ENCODE results near the gene CDK8. TPM values are rescaled to one million over a fixed set of nuclear protein-coding genes. Genes with fewer than 3 reads are reported as not detected.

CDK8 gene
- total RNA-seq, 1 donor from 2014 or later, result 18.2 TPM

DNA sequence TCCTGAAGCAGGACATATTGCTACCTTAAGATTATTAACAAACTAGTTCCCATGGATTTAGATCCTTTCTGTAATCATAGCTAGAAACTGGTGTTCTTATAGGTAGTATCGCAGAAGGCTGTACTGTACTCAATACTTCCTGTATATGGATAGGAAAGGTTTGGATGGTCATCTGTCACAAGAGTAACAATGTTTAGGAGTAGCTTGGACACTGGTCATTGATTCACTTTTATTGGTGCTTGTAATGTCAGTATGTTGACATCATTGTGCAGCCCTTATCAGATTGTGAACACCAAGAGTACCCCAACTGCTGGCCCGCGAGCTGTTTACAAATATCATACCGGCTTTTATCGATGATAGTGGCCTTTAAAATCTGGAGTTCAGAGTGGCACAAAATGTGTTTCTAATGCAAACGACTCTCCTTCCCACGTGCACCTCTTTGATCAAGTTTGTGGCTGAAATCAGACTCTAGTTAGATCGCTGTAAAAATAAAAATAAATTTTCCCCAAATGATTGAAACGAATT lies 605 bp upstream of the CDK8 start:
- DNase-seq (ENCODE audit: low spot score), result no peak
- H3K27me3 Mint-ChIP-seq (ENCODE audit: low read depth), result no peaks in the 10 kb centered on the region
- peaks cover 31% of the 10 kb centered on the region for H3K4me1 Mint-ChIP-seq (ENCODE audit: low read depth)
- no peak overlapping the region for H3K27ac Mint-ChIP-seq (ENCODE audit: unreplicated experiment)
- H3K9me3 Mint-ChIP-seq (ENCODE audit: low read depth), result no peaks in the 10 kb centered on the region
- no peak for TF ChIP-seq CTCF (IDR thresholded peaks at IDR 0.05)
- H3K36me3 Mint-ChIP-seq (ENCODE audit: low read depth), result no peaks in the 10 kb centered on the region
- H3K4me3 Mint-ChIP-seq (ENCODE audit: unreplicated experiment), result peak overlapping the region; percentile 96

DNA sequence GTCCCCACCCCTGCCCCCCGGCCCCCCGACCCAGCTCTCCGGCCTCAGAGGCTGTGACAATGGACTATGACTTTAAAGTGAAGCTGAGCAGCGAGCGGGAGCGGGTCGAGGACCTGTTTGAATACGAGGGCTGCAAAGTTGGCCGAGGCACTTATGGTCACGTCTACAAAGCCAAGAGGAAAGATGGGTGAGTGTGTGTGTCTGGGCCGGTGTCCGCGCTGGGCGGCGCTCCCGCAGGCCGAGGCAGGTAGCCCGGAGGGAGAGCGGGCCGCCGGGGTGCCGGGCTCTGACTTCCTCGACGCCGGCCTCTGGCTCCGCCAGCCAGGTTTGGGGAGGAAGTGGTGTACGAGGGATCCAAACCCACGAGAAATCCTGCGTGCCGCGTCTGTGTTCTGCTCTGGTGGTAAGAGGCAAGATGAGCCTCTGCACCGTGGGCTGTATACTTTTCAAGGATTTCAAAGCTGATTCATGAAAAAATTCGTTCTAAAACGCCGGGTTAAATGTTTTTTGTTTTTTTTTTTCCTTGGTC lies 718 bp downstream of the CDK8 start:
- Mint-ChIP-seq H3K27me3 (ENCODE audit: low read depth) (no peaks in the 10 kb centered on the region), H3K4me1 (ENCODE audit: low read depth) (peaks cover 31% of the 10 kb centered on the region), H3K4me3 (ENCODE audit: unreplicated experiment) (peak overlapping the region; percentile 96), H3K27ac (ENCODE audit: unreplicated experiment) (peak overlapping the region; percentile 89), H3K36me3 (ENCODE audit: low read depth) (no peaks in the 10 kb centered on the region), H3K9me3 (ENCODE audit: low read depth) (no peaks in the 10 kb centered on the region)
- TF ChIP-seq CTCF (IDR thresholded peaks at IDR 0.05), result peak; percentile 40
- peak; percentile 86 for DNase-seq (ENCODE audit: low spot score)

GRCh38 chr13:26255115-26255514 lies 1.2 kb downstream of the CDK8 start:
- no peak for TF ChIP-seq CTCF (IDR thresholded peaks at IDR 0.05)
- H3K27me3 Mint-ChIP-seq (ENCODE audit: low read depth), result no peaks in the 10 kb centered on the region
- H3K9me3 Mint-ChIP-seq (ENCODE audit: low read depth), result no peaks in the 10 kb centered on the region
- peak overlapping the region; percentile 96 for H3K4me3 Mint-ChIP-seq (ENCODE audit: unreplicated experiment)
- H3K4me1 Mint-ChIP-seq (ENCODE audit: low read depth), result peaks cover 31% of the 10 kb centered on the region
- no peaks in the 10 kb centered on the region for H3K36me3 Mint-ChIP-seq (ENCODE audit: low read depth)
- DNase-seq (ENCODE audit: low spot score), result no peak
- peak overlapping the region; percentile 89 for H3K27ac Mint-ChIP-seq (ENCODE audit: unreplicated experiment)

DNA sequence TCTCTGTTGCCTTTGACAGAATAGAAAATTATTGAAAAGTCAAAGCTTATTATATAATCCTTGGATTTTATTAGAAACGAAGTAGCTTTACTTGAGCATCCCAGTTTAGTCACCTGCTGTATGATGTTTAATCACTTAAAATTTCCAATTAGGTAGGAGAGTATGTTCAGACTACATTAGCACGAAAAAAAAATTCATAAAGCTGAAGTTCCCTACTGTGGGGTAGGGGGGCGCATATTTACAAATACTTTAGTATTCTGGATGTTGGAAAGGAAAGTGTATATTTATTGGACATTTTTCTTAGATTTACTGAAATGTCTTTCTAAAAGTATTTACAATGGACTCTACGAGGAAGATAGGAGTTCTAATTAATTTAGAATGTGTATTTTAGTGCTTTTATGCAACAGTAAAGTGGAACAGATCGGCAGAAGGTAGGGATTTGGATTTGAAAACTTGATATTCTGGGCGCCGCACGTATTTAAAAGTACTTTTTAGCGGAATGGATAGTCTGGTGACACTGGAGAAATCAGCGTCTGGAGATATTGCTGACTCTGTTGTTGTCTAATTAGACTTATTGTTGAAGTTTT lies 1.9 kb downstream of the CDK8 start:
- peaks cover 31% of the 10 kb centered on the region for H3K4me1 Mint-ChIP-seq (ENCODE audit: low read depth)
- no peaks in the 10 kb centered on the region for H3K27me3 Mint-ChIP-seq (ENCODE audit: low read depth)
- H3K4me3 Mint-ChIP-seq (ENCODE audit: unreplicated experiment), result peak overlapping the region; percentile 96
- TF ChIP-seq CTCF (IDR thresholded peaks at IDR 0.05), result peak; percentile 74
- no peaks in the 10 kb centered on the region for H3K36me3 Mint-ChIP-seq (ENCODE audit: low read depth)
- no peaks in the 10 kb centered on the region for H3K9me3 Mint-ChIP-seq (ENCODE audit: low read depth)
- no peak overlapping the region for H3K27ac Mint-ChIP-seq (ENCODE audit: unreplicated experiment)
- no peak for DNase-seq (ENCODE audit: low spot score)

DNA sequence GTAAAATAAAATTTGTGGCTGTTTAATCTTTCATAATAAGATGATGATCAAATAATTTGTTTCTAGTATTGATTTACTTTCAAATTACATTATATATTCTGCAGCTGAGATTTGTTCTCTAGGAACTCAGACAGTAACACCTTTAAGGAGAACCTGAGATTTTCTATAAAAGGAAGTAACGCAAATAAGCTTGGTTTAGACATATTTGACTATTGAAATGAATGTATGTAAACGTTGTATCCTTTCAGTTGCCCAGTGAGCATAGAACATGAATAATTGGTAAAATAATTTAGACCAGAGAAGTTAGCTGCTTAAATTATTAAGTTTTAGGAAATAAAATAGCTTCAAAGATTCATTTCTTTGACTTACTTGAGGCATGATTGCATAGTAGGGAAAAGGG lies 3.1 kb downstream of the CDK8 start:
- Mint-ChIP-seq H3K27me3 (ENCODE audit: low read depth) (no peaks in the 10 kb centered on the region), H3K36me3 (ENCODE audit: low read depth) (no peaks in the 10 kb centered on the region), H3K4me1 (ENCODE audit: low read depth) (peaks cover 31% of the 10 kb centered on the region), H3K4me3 (ENCODE audit: unreplicated experiment) (no peak overlapping the region), H3K9me3 (ENCODE audit: low read depth) (no peaks in the 10 kb centered on the region), H3K27ac (ENCODE audit: unreplicated experiment) (no peak overlapping the region)
- no peak for TF ChIP-seq CTCF (IDR thresholded peaks at IDR 0.05)
- DNase-seq (ENCODE audit: low spot score), result no peak
